GM19395 (cell line): Measurements from ENCODE around the gene SWAP70.
A peak's percentile ranks its signal among the peaks of the same experiment; 100 is the strongest.

Experiments used
- ATAC-seq: cut with Tn5 transposase; IDR thresholded peaks from one replicate; pipeline ENCODE4 v1.9.1; 2021; ENCODE audit warnings: mild to moderate bottlenecking, moderate library complexity; ENCODE audit not compliant: unreplicated experiment

SWAP70 gene

DNA sequence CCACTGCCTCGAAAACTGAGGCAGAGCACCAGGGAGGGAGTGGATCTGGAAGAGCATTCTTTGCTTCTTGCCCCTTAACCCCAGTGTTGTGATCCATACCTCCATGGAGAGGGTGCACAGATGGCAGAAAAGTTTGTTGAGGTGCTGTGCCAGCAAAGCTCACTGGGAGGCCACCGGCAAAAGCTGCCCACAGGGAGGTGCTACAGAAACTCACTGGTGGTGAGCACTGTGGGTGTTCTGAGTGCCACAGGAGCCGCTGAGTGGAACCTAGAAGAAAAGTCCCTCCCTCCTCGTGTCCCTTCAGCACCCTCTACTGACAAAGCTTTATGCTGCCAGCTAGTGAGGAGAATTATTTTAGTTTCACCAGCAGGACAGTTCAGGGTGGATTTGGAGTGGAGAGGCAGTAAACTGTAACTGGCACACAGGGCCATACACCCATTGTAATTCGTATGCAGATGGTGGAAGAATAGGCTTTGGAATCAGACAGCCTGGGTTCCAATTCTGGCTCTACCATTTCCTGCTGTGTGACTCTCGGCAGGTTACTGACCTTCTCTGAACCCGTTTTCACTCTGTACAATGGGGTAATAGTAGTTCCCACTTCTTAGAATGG lies 84.6 kb downstream of the SWAP70 start:
- ATAC-seq: peak; percentile 65

DNA sequence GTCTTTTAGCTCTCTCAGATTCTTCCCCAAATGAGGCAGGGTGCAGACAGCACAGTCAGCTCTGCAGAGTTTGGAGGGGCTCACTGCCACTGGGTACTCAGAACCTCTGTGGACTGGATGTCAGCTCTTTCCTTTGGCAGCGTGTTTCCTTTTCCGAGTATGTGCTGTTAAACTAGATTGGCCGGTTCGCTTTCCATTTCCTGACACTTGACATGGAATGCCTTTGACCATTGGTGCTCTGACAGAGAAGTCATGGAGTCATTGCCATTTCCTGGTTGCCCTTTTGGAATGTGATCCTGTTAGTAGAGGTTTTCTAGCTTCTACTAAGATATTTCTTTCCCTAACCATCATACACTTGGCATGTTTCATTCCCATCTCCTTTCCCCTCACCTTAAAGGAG lies 86.7 kb downstream of the SWAP70 start:
- no peak for ATAC-seq

DNA sequence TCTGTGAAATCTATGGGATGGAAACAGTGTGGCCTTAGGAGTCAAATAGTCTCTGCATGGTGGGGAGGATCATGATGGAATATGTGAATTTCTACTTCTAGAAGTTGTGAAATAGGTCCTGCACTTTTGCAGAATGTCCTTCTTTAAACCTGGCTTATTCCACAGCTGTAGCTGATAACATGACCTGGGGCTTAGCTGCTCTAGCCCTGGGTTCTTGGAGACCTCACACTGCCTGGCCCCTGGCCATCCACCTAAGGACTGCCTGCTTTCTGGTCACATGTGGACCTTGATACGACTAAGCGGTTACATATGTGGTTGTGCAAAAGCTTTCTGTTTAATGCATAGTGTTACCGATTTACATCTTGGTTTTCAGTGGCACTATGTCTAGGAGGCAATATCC lies 88.2 kb downstream of the SWAP70 start:
- ATAC-seq: no peak

DNA sequence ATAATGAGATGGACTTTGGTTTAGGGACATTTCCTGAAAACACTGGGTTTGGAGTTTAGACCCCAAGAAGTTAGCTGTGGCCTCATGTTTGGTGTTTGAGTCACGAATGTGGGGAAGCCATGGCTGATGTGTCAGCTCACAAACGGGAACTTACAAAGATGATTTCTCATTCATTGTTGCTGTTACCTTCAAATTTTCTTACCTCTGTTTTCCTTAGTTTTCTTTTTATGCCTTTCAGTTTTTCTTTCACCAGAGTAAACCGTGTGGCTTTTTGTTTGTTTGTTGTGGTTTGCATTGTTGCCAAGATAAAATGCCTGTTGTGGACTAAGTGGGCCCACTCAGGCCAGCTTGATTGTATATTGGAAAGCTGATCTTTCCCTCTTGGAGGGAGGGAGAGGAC lies 89.1 kb downstream of the SWAP70 start:
- ATAC-seq: no peak

DNA sequence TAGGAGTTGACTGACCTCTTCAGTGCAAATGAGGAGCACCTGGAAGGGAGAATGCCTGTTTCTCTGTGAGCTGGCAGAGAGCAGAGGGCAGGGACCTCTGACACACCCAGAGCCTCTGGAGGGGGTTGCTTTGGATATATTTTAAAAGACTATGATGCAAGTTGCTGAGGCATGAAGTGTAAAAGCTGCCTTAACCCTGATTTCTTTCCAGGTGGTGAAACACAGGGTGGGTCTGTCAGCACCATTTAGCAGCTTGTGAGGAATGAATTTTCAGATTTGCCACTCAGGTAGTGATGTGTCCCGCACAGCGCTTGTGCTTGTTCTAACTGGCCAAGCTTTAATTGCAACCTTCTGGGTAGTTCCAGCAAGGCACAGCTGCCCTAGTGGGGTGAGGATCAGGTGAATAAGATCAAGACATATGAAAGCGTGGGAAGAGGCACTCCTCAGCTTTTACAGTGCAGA lies 90.2 kb downstream of the SWAP70 start:
- ATAC-seq: no peak

DNA sequence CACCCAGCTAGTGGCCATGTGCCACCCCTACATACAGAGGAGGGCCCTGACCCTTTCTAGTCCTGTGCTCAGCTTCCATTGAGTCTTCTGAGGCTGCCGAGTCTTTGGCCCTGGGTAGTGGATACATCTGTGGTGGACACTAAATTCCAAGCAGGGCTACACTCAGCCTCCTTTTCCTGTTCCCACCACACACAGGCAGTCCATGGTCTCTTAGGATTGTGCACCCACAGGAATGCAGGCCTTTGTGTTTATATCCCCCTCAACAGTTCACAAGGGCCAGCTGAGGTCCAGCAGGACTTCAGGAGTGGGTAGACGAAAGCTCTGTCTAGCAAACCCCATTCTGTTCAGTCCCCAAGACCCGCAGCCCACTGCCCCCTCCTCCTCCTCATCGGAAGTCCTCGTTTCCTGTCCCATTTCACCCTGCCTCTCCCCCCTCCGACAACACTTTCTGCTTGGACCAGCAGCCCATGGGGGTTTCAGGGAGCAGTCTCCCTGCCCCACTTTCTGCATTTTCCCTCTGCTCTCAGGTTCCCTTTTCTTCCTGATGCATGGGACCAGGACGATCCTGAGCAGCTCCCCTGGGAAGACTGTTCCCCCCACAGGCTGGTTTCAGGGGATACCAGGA lies 91.8 kb downstream of the SWAP70 start:
- ATAC-seq: no peak

DNA sequence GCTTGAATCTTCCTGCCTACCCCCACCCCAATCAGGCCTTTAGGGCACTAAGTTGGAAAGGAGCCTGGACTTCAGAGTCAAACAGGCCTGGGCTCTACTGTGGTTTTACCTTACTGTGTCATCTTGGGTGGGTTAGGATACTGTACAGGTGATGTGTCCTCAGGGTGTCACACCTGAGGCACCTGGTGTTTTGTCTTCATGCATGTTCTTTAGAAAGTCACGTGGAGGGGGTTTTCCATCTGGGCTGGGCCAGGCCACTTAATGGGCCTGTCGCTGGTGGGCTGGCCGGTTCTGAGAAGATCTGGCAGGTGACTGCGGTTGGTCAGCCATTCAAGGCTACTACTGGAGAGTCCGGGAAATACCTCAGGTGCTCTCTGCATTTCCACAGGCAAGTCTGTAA lies 92.6 kb downstream of the SWAP70 start:
- ATAC-seq: no peak

DNA sequence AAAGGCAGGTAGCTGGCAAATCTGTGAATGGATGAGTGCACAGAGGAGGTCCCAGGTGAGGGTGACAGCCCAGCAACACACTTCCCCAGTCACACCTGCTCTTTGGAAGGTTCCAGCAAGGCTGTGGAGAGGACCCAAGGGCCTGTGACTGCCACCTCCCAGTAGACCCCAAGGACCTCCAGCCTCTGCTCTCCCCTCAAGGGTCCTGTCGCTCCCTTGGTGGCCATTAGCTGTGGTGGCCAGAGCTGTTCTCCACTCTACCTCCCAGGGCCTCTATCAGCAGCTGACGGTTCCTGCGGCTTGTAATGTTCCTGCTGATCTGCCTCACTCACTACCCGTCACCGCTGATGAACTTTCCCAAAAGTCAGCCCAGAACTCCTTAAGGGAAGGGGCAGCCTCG lies 93.0 kb downstream of the SWAP70 start:
- no peak for ATAC-seq

DNA sequence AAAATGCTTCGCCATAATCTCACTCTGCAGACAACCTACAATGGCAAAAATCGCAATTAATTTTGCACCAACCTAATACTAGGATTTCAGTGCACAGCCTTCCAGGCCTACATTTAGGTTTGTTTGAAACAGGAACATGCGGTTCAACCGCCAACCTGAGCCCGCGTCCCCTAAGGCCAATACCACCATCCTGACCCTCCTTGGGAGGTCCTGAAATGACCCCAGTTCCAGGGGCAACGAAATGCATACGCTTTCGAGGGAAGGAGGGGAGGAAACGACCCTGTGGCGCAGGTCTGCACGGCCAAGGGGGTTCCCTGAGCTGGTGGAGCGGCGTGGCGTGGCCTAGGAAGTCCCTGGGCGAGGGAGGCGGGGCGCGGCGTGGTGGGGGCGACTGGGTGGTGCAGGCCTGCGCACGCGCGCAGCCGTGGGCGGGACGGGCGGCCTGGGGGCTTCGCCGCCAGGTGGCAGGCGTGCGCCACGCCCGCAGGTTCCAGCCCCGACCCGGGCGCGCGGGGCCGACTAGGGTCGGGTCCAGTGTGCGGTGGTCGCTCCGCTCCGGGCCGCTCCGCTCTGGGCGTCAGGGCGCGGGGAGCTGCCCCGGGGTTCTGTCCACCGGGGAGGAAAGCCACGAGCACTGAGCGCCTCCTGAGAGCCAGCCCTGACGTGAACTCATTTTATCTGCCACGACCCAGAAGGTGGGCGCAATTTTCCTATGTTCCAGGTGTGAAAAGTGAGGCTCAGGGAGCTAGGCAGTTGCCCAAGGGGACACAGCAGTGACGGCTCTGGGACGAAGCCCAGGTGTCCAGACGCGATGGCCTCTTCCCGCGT lies 94.1 kb downstream of the SWAP70 start:
- ATAC-seq: peak; percentile 62

DNA sequence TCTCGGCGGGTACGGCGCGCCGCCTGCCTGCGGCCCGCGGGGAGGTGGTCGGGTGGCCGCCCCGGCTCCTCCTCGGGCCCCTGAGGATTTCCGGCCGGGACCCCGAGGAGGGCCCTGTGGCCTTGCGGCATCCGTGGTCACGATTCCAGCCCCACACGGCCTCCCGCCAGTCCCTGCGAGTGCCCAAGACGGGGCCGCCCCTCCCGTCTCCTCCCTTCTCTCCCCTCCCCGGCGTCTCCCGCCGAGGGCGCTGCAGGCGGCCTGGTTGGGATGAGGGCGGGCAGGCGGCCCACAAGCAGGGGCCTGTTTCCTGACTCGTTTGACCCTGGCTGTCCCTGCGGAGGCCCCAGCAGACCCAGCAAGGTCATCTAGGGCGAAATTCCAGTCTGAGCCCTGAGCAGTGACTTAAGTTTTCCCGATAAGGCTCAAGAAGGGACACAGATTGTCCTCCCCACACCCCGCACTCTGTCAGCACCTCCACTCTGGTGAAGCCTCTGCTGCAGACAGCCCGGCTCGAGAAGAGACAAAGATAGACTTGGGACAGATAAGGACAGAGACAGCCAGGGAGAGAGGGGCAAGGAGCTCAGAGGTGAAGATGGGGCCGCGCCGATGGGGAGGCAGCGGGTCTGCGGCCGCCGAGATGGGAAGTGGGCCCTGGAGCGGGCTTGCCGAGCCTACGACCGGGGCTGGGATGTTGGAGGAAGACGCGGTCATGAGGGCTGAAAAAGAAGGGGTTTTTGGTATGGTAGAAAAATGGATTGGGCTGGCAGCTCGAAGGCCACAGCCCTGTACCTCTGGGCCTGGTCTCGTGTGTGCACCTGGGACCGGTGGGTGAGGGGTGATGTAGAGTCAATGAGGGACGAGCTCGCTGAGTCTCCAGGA lies 95.0 kb downstream of the SWAP70 start:
- ATAC-seq: peak; percentile 40

DNA sequence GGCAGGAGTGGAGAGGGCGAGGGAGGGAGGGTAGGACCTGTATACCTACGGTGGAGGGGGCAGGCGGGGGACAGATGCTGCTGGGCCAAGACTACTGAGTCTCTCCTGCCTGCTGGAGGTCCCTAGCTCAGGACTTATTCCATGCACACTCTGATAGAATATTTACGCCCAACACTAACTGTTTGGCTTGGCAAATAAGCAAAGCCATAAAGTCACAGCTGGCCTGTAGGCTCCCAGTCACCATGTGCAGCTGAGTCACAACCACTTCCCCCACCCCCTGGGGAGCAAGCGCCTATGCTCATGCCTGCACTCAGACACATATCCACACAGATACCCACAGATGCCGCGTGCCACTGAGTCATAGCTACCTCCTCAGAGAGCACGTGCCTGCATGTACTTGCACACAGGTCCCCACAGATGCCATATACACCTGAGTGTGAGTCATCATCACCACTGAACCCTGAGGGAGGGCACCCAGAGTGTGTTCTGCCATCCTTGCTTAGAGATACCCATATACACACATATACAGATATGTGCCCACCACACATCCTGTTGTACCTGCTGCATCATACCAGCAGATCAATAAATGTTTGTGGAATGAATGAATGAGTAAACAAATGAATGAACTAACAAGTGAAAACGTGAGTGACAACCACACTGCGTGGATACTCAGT lies 95.8 kb downstream of the SWAP70 start:
- peak; percentile 38 for ATAC-seq

DNA sequence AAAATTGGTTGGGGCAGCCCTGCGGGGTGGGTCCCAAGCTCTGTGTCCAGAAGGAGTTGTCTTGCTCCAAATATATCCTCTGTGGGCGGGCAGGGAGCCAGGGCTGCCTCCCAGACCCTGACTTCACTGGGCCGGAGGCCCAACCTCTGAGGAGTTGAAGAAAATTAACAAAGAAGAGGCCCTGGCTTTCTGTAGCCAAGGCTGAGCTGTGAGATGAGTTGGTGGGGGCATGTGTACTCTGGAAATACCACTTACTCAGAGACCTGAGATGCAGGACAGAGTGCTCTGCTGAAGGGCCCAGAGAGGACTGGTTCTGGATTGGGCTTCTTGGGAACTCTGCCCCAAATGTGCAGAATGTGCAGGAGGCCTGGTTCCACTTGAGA lies 96.3 kb downstream of the SWAP70 start:
- ATAC-seq: no peak

DNA sequence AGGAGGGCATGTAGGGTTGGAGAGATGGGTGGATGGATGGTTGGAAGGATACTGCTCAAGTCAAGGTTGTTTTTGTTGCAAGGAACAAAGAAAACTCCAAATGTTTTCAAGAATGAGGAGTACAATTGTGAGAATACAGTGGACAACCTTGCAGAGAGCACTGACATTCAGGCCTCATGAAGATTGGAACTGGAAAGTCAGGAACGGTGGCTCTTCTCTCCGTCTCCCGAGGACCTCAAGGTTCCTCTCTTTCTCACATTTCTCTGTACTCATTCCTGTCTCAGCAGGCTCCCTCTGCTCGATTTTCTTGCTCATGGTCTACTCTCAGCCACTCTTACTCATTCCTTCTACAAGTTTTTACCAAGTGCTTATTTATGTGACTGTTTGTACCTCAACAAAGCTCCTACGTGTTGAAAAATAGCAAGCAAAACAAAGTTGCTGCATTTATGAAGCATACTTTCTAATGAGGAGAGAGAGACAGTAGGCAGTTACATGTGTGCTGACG lies 97.6 kb downstream of the SWAP70 start:
- ATAC-seq: no peak

DNA sequence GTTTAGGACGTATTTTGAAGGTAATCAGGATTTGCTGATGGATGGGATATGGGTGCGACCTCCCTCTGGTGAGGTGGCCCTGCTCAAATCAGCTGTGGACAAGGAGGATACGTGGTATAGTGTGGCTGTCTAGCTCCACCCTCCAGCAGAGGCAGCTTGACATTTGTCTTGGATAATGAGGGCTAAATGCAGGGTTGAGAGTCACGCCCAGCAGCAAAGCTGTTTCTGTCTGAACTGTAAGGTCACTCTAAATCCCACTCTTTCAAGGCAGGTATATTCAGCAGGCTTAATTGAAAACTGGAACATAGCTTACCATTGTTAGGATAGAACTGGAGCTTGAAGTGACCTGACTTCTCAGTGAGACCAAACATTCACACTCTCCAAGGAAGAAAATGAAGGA lies 98.7 kb downstream of the SWAP70 start:
- no peak for ATAC-seq

DNA sequence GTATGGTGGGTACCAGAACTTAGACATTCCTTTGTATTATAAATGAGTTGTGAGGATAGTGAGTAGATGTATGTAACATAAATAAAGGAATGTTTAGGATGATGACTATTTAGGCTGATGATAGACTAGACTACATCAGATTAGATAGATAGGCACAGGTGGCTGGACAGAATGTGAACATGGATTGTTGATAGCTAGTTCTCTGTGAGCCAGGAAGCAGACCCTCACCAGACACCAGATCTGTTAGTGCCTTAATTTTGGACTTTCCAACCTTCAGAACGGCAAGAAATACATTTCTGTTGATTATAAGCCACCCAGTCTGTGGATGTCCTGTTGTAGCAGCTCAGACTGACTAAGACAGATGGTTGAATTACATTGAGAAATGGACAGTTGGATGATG lies 99.4 kb downstream of the SWAP70 start:
- ATAC-seq: no peak

DNA sequence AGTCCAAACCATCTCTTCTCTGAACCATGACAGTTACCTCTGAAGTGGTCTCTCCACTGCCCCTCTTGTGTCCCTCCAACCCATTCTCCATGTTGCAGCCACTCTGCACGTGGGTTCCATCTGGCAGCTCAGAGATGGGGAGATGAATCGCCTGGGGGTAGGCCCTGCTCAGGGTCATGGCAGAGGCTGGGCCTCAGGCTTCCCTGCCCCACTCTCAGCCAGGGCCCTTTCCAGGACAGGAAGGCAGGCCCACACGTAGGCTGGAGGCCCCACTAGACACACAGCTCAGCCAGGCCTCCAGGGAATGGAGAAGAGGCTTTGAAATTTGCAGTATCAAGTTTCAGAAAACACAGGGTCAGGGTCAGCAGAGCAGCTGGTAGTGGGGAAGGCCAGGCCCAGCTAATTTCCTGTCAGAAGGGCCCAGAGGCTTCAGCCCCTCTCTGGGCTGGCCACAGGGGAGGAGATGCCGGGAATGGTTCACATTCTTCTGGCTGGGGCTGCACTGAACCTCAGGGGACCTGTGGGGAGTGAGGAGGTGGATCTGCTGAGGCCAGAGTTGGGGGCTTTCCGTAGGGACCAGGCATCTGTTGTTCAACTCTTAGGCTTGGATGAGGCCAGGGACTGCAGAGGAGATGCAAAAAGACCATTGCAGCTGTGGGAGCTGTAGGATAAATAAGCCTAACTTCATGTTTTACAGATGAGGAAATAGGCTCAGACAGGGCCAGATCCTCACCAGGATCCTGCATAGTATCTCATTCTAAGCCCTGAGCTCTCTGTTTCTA lies 101.6 kb downstream of the SWAP70 start:
- ATAC-seq: peak; percentile 46

DNA sequence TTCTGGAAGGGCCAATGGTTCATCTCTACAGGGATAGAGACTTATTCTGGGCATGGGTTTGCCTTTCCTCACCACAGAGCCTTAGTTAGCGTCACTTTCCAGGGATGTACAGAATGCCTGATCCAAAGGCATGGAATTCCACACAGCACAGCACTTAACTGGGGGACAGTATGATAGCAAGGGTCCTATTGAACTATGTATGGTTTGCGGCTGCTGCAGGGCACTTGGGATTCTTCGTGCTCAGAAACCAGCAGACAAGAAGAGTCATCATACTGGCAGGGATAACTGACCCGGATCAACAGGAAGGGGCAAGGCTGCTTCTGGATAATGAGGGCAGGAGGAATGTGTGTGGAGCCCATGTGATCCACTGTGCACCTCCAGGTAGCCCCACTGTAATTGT lies 105.7 kb downstream of the SWAP70 start:
- ATAC-seq: no peak

DNA sequence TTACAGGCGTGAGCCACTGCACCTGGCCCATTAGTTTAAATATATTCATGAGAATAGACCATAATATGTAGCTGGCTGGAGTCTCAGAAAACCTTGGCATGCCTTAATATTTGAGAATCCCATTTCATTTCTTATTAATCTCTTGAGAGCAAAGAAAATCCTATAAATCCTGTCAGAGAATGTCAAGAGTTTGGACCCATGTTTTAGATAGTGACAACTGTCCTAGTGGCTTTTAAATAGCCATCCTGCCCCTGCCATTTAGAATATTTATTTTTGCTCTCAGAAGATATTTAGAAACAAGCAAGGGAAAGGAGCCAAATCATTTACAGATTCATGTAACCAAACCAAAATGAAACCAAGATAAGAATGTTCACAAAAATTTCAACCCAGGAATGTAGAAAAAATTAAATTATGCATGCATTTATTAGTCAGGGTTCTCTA lies 107.2 kb downstream of the SWAP70 start:
- ATAC-seq: no peak

DNA sequence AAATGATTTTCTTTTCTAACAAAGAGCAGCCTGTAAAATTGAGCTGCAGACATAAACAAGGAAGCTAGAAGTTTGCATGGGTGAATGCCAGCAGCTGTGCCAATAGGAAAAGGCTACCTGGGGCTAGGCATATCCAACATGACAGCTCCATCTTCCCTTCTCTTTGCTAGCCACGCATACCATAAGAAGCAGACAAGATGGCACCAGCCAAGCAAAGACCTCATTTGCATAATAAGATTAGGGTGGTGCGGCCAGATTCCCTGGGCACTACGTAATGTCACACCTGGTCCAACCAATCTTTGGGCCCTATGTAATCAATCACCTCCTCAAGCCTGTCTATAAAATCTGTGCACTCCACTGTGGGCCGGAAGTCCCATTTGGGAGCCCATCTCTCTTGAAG lies 108.3 kb downstream of the SWAP70 start:
- ATAC-seq: no peak

DNA sequence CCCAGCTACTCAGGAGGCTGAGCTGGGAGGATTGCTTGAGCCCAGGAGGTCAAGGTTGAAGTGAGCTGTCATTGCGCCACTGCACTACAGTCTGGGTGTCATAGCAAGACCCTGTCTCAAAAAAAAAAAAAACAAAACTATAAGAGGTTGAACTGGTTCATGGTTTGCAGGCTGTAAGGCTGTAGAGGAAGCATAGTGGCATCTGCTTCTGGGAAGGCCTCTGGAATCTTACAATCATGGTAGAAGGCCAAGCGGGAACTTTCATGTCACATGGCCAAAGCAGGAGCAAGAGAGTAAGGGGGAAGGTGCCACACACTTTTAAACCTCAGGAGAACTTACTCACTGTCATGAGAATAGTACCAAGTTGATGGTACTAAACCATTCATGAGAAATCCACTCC lies 109.6 kb downstream of the SWAP70 start:
- no peak for ATAC-seq
